ENCODE results near the gene CCDC110.

DNA sequence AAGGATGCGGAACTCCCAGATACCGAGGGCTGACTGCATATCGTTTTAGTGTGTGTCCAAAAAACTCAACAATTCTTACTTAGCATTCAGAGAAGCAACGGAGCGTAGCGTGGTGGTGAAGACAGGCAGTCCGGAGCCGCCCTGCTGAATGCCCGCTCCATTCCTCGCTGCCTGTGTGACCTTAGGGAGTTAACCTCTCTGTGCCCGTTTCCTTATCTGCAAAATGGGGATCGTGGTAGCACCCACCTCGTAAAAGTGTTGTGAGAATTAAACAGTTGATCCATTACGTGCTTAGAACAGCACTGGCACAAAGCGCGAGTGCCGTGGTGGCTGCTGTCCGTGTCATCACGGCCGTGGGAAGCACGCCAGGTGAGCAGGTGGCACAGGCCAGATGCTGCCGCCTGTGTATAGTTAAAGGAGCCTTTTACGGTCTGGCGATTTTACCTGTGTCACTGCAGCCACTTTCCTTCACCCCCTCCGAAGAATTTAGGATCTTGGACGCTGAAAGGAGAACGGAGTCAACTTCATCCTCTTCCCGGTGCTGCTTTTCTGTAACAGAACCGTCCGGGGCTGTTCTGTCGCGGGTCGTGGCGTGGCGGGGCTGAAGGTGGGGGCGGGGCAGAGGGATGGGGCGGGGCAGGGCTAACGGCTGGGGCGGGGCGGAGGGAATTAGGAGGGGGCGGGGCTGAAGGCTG is 885 bp downstream of the CCDC110 start:
- TF ChIP-seq ATF6 (CRISPR knock-in tag; IDR thresholded peaks at IDR 0.05) (no peak), NR2C2 (CRISPR knock-in tag; IDR thresholded peaks at IDR 0.05) (no peak), ZNF425 (CRISPR knock-in tag; conservative IDR thresholded peaks at IDR 0.05) (no peak)
